Head of caudate nucleus (tissue), 42 donors: Measurements from ENCODE around the gene VAC14.

Experiments
- DNase-seq, 42 donors: peaks; one replicate each; pipeline versions ENCODE4 v3.0.0 to v3.0.0-alpha.2; 2020 to 2021; ENCODE audit warnings: mixed read lengths in 7 of 42
- intact Hi-C: fragments of 100-400 bp; cut with DNase I; formaldehyde crosslinking; loops from one replicate; pipeline ENCODE4 v1.15.0; 2022

Gene VAC14

DNA sequence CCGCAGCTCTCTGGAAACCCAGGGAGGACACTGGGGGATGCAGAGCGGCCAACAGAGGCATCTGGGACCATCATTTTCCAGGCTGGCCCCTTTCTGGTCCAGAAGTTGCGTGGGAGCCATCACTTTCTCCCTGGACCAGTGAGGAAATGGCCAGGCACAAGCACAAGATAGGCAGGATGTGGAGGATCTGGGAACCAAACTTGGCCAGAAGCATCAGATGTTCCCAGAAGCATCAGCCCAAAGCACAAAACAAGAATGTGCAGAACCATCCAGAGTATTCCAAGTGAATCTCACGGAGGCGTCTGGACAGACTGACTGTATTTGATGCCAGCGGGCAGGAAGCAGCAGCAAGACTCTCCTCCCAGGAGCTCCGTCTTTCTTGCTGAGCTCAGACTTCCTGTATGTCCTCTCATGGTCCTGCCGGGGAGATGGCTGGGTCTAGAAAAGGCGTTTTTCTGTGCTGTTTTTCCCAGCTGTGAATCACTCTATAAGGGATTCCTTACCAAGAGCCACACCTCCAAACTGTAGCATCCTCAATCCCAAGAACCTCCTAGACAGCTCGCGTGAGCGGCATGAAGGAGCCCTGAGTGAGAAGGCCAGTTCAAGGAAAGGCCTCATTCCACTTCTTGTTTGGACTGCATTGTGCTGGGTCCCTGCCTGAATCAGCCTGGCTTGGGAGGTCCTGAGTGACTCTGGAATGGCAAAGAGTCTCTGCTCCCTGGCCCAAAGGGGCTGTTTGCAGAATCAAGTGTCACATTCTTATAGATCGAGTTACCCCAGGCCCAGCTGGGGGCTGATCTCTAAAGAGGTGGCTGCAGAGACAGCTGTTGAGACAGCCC, 65.6 kb downstream of the VAC14 start:
- intact Hi-C loops: no loop called here
- no peak for DNase-seq

DNA sequence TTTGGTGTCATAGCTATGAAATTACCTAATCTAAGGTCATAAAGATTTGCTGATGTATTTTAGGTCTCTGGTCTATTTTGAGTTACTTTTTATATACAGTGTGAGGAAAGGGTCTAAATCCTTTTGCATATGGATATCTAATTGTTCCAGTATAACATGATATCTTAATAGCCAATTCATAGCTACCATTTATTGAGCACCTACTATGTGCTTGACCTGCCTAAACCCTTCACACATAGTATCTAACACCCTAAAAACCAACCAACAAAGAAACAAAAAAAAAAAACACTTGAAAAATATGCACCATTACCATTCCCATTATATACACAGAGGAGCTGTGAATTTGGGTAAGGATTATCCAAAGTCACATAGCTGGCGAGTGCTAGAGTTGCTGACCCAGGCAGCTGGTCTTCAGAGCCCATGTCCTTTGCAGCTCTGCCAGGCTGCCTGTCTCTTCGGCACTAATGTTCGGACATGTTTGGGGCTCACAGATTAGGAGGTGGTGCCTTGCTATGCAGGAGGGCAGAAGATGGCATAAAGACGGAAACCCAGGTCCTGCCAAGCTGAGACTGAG, 66.3 kb downstream of the VAC14 start:
- intact Hi-C loops: no loop called here
- no peak for DNase-seq

DNA sequence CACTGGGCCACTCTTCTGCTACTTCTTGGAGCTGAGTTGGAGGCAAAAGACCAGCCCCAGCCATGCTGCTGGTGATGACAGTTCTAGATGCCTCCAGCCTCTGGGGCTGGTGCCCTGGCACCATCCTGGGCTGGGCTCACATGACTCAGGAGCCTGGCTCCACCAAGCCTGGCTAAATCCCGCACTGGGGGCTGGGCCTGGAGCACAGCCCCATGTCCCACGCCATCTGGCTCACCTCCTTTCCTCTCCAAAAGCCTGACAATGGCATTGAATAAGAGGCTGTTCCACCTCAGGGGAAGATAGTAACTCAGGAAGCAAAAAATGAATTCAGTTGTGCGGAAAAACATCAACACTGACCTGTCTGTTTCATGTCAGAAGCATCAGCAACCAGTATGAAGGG, 70.0 kb downstream of the VAC14 start:
- intact Hi-C loops: no loop called here
- DNase-seq: peak in 7 of 42 donors; percentile 35 to 70 (median 46)

DNA sequence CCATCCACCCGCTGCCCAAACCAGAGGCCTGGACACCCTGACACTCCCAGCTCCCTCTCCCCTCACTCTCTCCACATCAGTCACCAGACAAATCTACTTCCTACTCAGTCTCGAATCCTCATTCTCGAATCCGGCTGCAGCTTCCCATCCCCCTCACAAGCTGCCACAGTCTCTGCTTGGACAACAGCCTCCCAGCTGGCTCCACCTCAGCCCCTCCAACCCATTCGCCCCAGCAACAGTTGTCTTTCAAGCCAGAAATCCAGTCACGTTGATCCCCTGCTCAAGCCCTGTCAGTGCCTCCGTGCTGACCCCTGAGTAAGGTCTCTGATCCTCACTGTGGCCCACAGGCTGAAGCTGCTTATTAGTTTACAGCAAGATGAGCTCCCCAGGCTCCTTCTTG, 70.9 kb downstream of the VAC14 start:
- DNase-seq: peak in 20 of 42 donors; percentile 34 to 64 (median 48)
- intact Hi-C loops: no loop called here

DNA sequence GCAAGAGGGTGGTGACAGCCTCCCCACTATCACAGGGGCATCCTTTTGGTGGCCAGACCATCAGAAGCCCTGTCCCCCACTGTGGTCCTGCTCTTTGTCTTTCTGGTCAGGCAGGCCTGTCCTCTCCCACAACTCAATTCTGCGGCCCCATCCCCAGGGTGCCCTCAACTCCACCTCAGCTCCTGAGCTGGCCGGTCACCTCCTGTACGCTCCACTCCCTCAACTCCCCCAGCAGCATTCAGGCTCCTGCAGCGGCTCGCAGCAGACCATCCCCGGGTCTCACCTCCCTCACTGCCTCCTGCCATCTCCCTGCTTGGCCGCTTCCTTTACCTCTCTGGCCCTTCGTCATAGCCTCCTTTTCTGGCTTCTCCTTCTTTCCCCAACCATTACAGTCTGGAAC, 71.7 kb downstream of the VAC14 start:
- DNase-seq: no peak
- intact Hi-C loops: loop anchor here (5.0 kb wide), 1 partner anchor 47 kb away; no protein-coding TSS in a partner anchor

DNA sequence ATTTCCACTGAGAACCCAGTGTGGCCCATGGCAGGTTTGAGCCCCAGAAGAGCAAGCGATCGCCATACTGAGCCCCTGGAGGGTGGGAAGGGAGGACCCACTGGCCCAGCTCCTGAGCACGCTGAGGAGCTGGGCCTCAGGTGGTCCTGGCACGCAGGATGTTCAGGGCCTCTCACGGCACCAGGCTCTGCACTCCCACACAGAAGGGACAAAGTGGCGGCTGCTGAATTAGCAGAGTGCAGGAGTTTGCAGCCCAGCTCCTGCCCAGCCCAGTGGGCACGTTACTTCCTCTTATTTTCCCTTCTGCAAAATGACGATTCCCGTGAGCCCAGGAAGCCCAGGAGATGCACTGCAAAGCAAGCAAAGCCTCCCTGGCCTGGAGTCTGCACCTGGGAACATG, 72.8 kb downstream of the VAC14 start:
- no peak for DNase-seq
- intact Hi-C loops: loop anchor here (5.0 kb wide), 1 partner anchor 46 kb away; no protein-coding TSS in a partner anchor

DNA sequence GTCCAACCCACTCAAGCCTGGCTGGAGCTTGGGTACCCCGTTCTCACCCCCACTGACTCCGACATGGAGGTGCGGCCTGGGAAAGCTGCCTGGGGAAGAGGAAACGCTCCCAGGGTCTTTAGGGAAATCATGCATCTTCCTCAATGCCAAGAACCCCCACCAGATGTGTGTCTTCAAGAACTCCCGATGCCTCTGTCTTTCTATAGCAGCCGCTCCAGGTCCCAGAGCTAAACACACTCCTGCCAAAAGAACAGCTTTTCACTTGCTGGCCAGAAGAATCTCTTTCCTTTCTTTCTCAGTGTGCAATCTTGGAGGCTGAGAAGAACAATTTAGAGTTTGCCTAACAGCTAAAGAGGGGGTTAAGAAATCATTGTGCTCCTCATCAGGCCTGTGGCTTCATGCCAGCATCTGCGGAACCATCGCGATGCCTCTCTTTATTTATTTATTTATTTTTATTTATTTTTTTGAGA, 74.0 kb downstream of the VAC14 start:
- no peak for DNase-seq
- intact Hi-C loops: loop anchor here (5.0 kb wide), 1 partner anchor 45 kb away; no protein-coding TSS in a partner anchor

DNA sequence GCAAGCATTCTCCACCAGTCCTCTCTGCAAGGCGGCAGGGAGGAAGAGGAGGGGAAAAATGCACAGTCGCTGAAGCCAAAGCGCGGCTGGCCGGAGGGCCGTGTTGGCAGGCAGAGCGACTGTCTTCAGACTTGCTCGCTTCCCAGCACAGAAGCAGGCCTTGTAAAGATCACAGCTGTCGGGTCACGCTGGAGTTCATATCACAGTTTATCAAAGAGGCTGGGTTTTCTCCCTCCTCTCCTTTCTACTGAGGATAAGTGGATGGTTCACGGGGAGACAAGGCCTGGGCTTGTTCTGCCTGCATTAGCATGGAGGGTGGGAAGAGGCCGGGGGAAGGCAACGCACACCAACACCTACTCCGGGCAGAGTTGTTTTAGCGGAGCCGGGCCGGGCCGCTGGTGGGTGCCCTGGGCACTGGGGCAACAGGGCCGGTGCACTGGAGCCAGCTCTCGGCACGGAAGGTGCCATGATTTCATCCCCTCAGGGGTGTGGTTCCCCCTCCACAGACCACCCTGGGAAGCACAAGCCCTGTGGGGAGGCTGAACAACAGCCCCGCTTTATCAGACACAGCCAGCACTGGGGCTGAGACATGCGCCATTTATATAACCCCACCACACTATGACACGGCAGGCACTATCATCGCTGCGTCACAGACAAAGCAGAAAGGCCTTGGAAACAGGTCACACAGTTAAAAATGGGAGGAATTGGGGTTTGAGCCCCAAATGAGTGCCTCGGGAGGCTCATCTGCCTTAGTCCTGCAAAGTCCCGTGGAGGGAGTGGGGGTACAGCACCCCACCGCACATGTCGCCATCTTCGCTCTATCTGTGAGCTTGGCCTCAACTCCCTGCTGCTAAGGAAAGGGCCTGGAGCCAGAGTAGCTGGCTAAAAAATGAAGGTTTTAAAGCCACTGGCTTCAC, 74.8 kb downstream of the VAC14 start:
- peak; percentile 69 to 94 (median 86) for DNase-seq
- intact Hi-C loops: loop anchor here (5.0 kb wide), 1 partner anchor 44 kb away; no protein-coding TSS in a partner anchor

DNA sequence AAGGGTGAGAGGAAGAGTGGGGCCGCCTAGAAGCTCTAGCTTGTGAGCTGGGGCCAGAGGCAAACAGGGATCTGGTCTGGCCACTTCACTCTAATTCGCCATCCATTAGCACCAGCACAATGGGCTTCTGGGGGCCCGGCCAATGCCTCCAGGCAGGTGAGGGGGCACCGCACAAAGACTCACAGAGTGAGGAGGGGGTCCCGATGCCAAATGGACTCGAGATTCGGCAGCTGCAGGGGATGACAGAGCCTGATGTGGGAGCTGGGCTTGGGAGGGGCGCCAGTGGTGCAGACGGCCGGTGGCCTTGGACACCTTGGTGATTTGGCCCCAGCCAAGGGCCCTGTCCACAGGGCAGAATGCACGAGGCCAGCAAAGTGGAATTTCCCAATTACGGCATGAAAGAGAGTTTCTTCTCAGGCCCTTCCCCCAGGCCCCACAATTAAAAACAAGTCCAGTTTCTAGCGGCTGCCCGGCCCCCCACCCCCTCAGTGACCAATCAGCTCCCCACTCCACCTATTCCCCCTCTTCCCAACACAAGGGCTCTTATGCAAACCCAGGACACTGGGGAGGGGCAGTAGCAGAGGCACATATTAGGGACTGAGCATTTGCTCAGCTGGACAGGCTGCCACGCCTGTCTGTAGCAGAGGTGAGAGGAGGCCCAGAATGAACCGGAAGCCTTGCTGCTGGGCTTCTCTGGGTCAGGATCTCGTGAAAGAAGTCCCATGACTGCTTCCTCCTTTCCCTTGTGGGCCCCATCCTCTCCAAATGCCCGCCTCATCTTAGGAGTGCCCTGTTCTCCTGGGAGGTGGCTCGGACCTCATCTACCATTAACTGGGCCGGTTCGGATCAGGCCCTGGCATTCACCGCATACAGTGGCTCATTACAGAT, 75.7 kb downstream of the VAC14 start:
- DNase-seq: peak in 25 of 42 donors; percentile 13 to 71 (median 48)
- intact Hi-C loops: loop anchor here (5.0 kb wide), 1 partner anchor 43 kb away; no protein-coding TSS in a partner anchor

DNA sequence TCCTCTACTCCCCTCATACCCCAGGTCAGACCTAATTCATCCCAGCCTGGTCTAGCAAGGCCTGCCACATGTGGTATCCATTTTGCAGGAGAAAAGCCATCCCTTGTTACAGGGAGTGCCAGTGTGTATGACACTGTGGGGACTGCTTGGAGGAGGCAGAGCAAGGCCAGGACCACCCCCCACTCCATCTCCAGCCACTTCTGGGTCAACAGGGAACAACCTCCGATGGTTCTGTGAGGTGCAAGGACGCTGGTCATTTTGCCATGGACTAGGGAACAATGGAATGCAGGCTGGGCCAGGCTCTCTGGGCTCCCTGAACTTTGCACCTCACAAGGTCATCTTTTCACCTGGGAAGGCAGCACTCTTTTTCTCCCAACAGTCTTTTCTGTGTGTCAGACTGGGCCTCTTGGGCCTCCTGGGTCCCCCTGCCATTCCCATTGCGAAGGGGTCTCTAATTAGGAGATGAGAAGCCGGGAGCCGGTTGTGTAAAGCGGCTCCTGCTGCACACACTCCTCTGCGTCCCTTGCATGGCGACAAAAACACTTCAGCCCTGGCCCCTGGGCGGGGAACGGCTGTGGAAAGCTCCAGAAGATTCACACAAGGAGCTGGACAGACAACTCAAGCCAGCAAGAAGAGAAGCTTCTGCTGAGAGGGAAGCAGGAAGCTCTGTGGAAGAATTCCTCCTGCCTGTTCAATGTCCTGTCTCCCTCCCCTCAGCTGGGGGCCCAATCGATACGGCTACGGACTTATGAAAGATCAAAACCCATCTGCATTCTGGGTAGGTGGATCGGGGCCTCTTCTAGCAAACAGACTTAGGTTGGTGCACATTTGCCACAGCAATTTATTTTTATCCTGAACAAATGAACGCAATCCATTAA, 76.6 kb downstream of the VAC14 start:
- DNase-seq: no peak
- intact Hi-C loops: loop anchor here (5.0 kb wide), 1 partner anchor 42 kb away; no protein-coding TSS in a partner anchor

DNA sequence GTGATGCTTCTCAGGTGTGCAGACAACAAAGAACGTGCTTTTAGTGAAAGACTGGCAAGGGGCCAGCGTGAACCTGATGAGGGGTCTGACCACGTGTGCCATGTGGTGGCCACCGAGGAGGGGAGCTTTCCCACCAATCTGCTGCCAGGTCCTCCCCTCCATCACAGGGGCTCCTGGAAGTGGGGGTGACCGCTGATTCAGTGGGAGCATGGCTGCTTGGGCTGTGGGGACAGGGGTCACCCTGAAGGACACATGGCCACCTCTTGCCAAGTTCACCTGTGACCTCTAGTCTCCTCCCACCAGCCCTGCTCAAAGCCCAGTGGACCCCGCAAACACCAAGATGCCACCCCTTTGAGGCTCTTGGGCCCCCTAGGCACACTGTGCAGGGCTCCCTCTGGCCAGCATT, 77.2 kb downstream of the VAC14 start:
- no peak for DNase-seq

DNA sequence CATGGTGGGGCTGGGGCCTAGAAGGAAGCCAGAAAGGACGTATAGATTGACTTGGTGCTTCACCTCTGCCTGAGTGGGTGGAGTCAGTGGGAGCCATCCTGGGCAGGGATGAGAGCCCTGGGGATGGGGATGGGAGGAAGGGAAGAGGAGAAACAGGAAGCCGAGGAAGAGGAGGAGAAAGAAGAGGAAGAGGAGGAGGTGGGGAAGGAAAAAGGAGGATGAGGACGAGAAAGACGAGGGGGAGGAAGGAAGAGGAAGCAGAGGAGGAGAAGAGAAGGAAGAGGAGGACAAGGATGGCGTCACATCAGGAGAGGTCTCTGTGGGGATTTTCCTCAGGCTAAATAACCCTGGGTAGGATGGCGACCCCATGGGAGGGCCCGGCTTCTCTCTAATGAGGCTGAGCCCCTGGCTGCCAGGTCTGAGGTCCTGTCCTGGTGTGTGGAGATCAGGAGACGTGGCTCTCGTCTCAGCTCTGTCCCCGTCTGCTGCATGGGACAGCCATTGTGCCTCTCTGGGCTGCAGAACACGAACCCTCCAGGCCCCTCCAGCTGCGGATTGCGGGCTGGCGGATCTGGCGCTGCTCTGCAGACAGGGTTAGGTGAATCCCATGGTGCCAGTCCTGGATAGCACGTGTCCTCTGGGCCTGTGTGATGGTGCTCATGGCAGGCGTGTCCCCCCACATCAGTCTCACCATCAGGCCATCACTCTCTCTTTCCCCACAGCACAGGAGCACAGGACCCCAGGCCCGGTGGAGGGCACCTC, 79.6 kb downstream of the VAC14 start:
- intact Hi-C loops: no loop called here

More for the DNA sequence above, 77.2 kb downstream of the VAC14 start:
- intact Hi-C loops: no loop called here

DNA sequence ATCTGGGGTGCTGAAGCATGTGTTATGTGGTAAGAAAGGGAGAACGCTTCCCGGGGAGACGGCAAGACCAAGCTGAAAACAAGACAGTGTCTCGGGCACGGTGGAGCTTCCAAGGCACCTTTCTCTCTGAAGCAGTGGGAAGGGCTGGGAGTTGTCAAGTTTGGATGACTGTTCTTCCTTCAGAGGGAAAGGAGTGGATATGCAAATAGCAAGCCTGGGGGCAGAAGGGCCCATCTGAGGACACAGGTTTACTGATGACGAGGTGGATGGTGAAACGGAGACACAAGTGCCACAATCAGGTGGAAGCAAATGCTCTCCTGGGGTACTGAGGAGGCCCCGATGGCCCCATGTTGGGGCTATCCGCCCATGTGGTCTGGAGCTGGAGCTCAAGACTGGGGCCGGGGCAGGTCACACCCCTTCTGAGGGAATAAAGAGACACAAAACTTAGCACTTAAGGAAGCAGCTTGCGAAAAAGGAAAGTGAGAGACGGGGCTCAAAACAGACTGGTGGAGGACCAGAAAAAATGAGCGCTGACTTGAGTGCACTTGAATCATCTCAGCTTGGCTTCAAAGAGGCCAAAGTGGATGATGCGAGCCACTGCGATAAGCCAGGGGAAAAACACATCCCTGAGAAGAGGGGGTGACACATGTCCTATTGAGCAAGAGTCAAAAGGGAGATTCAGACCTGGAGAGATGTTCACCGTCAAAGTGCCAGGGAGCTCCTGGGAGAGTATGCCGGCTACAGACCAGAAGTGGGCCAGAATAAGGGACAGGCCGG, 80.3 kb downstream of the VAC14 start:
- no peak for DNase-seq

More for the DNA sequence above, 79.6 kb downstream of the VAC14 start:
- no peak for DNase-seq

DNA sequence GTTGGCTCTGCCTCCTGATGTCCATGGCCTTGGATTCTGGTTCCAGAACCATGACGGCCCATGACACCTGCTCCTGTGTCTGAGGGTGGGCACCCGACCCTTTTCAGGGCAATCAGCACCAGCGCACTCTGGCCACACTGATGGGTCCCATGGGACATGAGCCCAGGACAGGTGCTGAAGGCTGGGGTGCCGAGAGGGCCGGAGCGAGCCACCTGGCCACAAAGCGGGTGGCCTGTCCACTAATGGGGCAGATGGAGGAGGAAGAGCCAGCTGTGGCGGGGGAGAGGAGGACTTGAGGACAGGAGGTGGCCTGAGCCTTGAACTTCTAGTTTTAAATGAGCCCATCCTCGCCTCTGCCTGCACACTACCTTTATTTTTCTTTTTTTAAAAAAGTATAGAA, 83.9 kb downstream of the VAC14 start:
- no peak for DNase-seq
- intact Hi-C loops: no loop called here

More for the DNA sequence above, 80.3 kb downstream of the VAC14 start:
- intact Hi-C loops: no loop called here

DNA sequence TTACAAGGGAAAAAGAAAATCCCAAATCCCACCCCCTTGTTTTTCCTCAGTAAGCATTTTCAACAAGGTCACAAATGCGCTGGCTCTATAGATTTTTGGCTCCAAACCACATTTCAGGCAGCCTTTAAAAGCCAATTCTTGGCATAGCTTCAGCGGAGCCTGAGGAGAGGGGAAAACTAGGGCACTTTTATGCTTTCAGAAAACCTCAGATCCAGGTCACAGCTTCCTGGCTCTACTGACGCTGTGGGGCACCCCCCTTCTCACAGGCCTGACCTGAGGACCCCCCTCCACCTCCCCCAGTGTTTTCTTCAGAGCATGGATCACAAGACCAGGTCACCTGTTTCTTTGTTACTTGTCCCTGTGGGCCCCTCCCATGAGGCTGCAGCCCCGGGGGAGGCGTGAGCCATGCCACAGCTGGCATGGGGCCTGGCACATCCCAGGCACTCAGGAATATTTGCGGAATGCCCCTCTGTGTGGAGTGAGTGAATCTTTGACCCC, 85.0 kb downstream of the VAC14 start:
- intact Hi-C loops: no loop called here
- DNase-seq: peak in 3 of 42 donors; percentile 28 to 44 (median 31)
